Activated CD8-positive, alpha-beta T cell treated with anti-CD3 and anti-CD28 coated beads for 36 hours (primary cell): ENCODE data around the gene FMNL2. TPM values are rescaled to one million over a fixed set of nuclear protein-coding genes. Genes with fewer than 3 reads are reported as not detected.
"Not testable (repeated sequence)": the region's sequence is repeated elsewhere in the genome, so short reads cannot be mapped to it uniquely, and the experiment has no call there.

Experiments used
- ATAC-seq: fragments of 200-7000 bp; cut with Tn5 transposase; one replicate; pipeline ENCODE4 v1.10.0; 2021; ENCODE audit warnings: mild to moderate bottlenecking, moderate library complexity
- CTCF ChIA-PET: fragments of 350-600 bp; sonication (Branson Sonifier 250); formaldehyde crosslinking; loops from one replicate; lab custom pipeline; 2021; ENCODE audit warnings: antibody characterized with exemption; lab: Charles Lee
- POLR2A ChIA-PET: fragments of 350-600 bp; sonication (Branson Sonifier 250); formaldehyde crosslinking; loops from one replicate; lab custom pipeline; 2021; ENCODE audit warnings: antibody characterized with exemption; lab: Charles Lee
- DNase-seq: peaks from one replicate; pipeline ENCODE4 v3.0.0-alpha.2; 2020
- H3K27ac Mint-ChIP-seq: one replicate; pipeline ENCODE4 v1.8.0; 2021; ENCODE audit warnings: mild to moderate bottlenecking, mixed read lengths
- H3K27me3 Mint-ChIP-seq: one replicate; pipeline ENCODE4 v1.8.0; 2021; ENCODE audit warnings: mixed read lengths
- H3K36me3 Mint-ChIP-seq: one replicate; pipeline ENCODE4 v1.8.0; 2021; ENCODE audit warnings: low read depth, mixed read lengths
- H3K4me1 Mint-ChIP-seq: one replicate; pipeline ENCODE4 v1.8.0; 2021; ENCODE audit warnings: low read depth, mixed read lengths
- H3K4me3 Mint-ChIP-seq: one replicate; pipeline ENCODE4 v1.8.0; 2021; ENCODE audit warnings: mild to moderate bottlenecking, moderate library complexity, mixed read lengths
- H3K9me3 Mint-ChIP-seq: one replicate; pipeline ENCODE4 v1.8.0; 2021; ENCODE audit warnings: mixed read lengths
- intact Hi-C: fragments of 100-400 bp; cut with micrococcal nuclease; formaldehyde crosslinking; loops from one replicate; pipeline ENCODE4 v1.10.0; 2022
- total RNA-seq, 2 experiments: library from RNA; stranded (reverse); gene quantifications; one replicate each; pipeline ENCODE4 v1.2.3, GENCODE V29; 2021
- TF ChIP-seq, protein P1 (sequence below): fragments of 200-600 bp; IDR thresholded peaks from one replicate; pipeline ENCODE4 v1.8.0; 2022; ENCODE audit warnings: antibody characterized with exemption, mild to moderate bottlenecking

The FMNL2 gene
- total RNA-seq, 2 experiments from 2014 or later, result 1.1 TPM

DNA sequence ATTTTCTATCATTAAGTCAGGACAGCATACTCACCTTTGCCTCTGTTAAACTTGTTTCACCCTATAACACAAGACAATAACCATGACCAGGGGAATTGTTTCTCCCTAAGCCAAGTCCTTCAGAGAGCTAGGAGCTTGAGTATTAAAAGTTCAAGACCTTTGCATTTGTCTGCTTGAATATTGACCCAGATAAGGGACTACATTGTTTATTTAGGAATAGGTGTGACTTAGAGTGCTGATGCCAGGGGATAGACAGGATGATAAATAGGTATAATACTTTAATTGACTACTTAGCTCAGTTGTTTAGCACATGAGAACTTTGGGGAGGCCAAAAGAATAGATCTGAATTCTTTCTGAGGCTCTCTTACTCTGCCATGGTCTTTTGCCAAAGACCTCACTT, 185.8 kb downstream of the FMNL2 start:
- intact Hi-C loops, result no loop called here
- CTCF ChIA-PET, result no interaction called here
- Mint-ChIP-seq H3K4me3 (no peak overlapping the region), H3K9me3 (no peaks in the 10 kb centered on the region), H3K36me3 (no peaks in the 10 kb centered on the region), H3K4me1 (no peaks in the 10 kb centered on the region), H3K27me3 (peaks cover 6% of the 10 kb centered on the region), H3K27ac (no peak overlapping the region)
- no peak for ATAC-seq
- POLR2A ChIA-PET, result no interaction called here
- DNase-seq, result no peak
- TF ChIP-seq, protein P1, sequence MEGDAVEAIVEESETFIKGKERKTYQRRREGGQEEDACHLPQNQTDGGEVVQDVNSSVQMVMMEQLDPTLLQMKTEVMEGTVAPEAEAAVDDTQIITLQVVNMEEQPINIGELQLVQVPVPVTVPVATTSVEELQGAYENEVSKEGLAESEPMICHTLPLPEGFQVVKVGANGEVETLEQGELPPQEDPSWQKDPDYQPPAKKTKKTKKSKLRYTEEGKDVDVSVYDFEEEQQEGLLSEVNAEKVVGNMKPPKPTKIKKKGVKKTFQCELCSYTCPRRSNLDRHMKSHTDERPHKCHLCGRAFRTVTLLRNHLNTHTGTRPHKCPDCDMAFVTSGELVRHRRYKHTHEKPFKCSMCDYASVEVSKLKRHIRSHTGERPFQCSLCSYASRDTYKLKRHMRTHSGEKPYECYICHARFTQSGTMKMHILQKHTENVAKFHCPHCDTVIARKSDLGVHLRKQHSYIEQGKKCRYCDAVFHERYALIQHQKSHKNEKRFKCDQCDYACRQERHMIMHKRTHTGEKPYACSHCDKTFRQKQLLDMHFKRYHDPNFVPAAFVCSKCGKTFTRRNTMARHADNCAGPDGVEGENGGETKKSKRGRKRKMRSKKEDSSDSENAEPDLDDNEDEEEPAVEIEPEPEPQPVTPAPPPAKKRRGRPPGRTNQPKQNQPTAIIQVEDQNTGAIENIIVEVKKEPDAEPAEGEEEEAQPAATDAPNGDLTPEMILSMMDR, result no peak

DNA sequence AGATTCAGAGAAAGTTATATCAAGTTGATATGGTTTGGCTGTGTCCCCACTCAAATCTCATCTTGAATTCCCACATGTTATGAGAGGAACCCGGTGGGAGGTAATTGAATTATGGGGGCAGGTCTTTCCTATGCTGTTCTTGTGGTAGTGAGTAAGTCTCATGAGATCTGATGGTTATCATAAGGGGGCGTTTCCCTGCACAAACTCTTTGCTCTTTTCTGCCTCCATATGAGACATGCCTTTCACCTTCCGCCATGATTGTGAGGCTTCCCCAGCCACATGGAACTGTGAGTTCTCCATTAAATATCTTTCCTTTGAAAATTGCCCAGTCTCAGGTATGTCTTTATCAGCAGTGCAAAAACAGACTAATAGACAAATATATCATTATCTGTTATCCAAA, 187.5 kb downstream of the FMNL2 start:
- H3K4me1 Mint-ChIP-seq, H3K27me3 Mint-ChIP-seq, intact Hi-C loops, POLR2A ChIA-PET, H3K36me3 Mint-ChIP-seq, DNase-seq, CTCF ChIA-PET, H3K9me3 Mint-ChIP-seq, H3K27ac Mint-ChIP-seq, ATAC-seq, H3K4me3 Mint-ChIP-seq: not testable (repeated sequence)

DNA sequence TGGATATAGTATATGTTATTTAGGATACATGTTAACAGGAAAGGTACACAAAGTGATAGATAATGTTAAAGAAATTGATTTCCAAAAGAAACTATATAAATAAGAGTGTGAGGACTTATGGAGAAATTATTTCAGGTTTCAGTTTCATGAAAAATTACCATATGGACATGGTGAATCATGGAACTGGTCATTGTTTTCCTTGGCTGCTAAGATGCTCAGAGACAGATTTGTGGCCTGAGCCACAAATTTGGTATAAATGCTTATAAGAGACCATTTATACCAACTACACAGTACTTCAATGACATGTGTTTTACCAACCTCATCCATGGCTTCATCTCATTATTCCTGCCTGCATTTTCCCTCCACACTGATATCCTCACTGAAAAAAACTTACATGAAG, 188.1 kb downstream of the FMNL2 start:
- Mint-ChIP-seq H3K9me3 (no peaks in the 10 kb centered on the region), H3K4me3 (no peak overlapping the region), H3K27me3 (peaks cover 2% of the 10 kb centered on the region), H3K4me1 (no peaks in the 10 kb centered on the region), H3K36me3 (no peaks in the 10 kb centered on the region), H3K27ac (no peak overlapping the region)
- POLR2A ChIA-PET, result no interaction called here
- intact Hi-C loops, result no loop called here
- DNase-seq, result no peak
- CTCF ChIA-PET, result no interaction called here
- ATAC-seq, result no peak
- TF ChIP-seq, protein P1, result no peak

DNA sequence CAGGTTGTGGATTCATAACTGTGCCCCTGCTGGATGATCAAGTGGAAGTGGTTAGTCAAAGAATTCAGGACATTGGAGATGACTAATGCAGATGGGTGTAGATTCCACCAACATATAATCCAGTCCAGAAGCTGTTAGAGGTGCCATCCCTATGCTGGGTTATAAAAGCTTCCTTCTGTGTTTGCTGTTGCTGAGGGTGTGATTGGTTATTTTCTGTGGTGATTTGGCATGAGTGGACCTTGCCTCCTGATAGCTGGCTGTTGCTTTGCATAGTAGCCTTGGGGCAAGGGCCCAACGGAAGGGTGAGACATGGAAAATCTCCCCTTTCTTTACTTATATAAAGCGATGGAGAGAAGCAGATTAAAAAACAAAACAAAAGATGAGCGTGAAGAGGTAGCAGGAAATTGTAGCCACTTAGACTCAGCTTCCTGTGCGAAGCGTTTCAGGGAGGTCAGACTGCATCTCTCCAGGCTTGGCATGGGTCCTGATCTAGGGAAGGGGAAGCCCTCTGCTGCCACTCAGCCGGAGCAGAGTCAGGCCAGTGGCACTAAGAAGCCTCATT, 190.4 kb downstream of the FMNL2 start:
- Mint-ChIP-seq H3K4me1 (no peaks in the 10 kb centered on the region), H3K36me3 (no peaks in the 10 kb centered on the region), H3K4me3 (no peak overlapping the region), H3K27me3 (peaks cover 2% of the 10 kb centered on the region), H3K27ac (no peak overlapping the region), H3K9me3 (no peaks in the 10 kb centered on the region)
- no peak for ATAC-seq
- intact Hi-C loops, result no loop called here
- TF ChIP-seq, protein P1, result no peak
- ChIA-PET CTCF (no interaction called here), POLR2A (no interaction called here)
- no peak for DNase-seq

DNA sequence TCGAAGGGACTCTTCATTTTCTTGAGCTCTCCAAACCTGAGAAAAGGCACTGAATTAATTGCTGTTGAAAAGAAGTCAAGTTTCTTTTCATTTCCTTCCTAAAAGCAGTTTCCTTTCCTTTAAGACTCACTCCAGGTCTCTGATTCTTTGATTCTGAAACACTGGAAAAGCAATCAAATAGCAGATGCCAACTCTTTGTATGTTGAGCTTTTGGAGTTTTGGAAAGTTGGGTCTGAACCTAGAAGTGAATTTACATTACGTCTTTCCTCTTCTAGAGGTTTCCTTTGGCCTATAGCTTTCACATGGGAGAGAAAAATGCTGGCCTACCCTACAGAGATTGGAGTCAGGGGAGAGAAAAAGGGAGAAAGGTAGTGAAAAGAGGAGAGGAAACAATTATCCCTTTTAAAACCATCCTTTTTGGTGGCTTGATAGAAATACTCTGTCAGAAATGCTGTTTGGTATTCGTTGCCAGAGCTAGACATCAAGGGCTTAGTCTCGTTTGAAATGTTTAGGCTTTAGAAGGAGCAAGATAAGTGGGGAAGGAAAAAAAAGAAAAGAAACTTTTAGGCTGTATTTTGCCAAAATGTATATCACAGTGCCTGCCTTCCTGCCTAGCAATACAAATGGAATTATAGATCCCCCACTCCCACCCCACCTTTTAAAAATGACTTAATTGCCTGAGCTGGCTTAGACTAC, 194.6 kb downstream of the FMNL2 start:
- Mint-ChIP-seq H3K4me3 (no peak overlapping the region), H3K4me1 (no peaks in the 10 kb centered on the region), H3K36me3 (no peaks in the 10 kb centered on the region), H3K27me3 (peaks cover 5% of the 10 kb centered on the region), H3K9me3 (no peaks in the 10 kb centered on the region), H3K27ac (no peak overlapping the region)
- CTCF ChIA-PET, result interaction anchor here (1.3 kb wide), 2 partner anchors 18 to 106 kb away, joined by 3 read pairs; no protein-coding TSS in a partner anchor
- POLR2A ChIA-PET, result no interaction called here
- ATAC-seq, result no peak
- no peak for DNase-seq
- intact Hi-C loops, result no loop called here
- TF ChIP-seq, protein P1, result no peak
